Smooth muscle cell (in vitro differentiated cells): ENCODE results near the gene DRAXIN. TPM values are rescaled to one million over a fixed set of nuclear protein-coding genes. Genes with fewer than 3 reads are reported as not detected.

Experiments used
- DNase-seq: peaks from one replicate; lab custom pipeline; 2025; ENCODE audit not compliant: unreplicated experiment; lab: John Stamatoyannopoulos, UW
- H2AFZ ChIP-seq: fragments of 200-600 bp; sonication (generic); 2 replicates; pipeline ENCODE4 v1.6.0; 2016; ENCODE audit warnings: antibody characterized with exemption, low read depth, mild to moderate bottlenecking
- H3F3A ChIP-seq: fragments of 200-600 bp; sonication (generic); 2 replicates; pipeline ENCODE4 v1.6.0; 2017; ENCODE audit warnings: antibody characterized with exemption, low read depth
- H3K27ac ChIP-seq: fragments of 200-600 bp; sonication (generic); 2 replicates; pipeline ENCODE4 v1.5.1; 2016; ENCODE audit warnings: low read depth, mild to moderate bottlenecking
- H3K27me3 ChIP-seq: fragments of 200-600 bp; sonication (generic); 2 replicates; pipeline ENCODE4 v1.6.1; 2016; ENCODE audit warnings: low read depth, mild to moderate bottlenecking
- H3K36me3 ChIP-seq: fragments of 200-600 bp; sonication (generic); 2 replicates; pipeline ENCODE4 v1.5.1; 2016; ENCODE audit warnings: low read depth
- H3K4me1 ChIP-seq: fragments of 200-600 bp; sonication (generic); 2 replicates; pipeline ENCODE4 v1.5.1; 2016; ENCODE audit warnings: low read depth
- H3K4me2 ChIP-seq: fragments of 200-600 bp; sonication (generic); 2 replicates; pipeline ENCODE4 v1.6.0; 2016; ENCODE audit warnings: mild to moderate bottlenecking
- H3K4me3 ChIP-seq: fragments of 200-600 bp; sonication (generic); 2 replicates; pipeline ENCODE4 v1.5.1; 2016; ENCODE audit warnings: mild to moderate bottlenecking
- H3K79me2 ChIP-seq: fragments of 200-600 bp; sonication (generic); 2 replicates; pipeline ENCODE4 v1.6.0; 2016; ENCODE audit warnings: low read depth, mild to moderate bottlenecking
- H3K9ac ChIP-seq: fragments of 200-600 bp; sonication (generic); 2 replicates; pipeline ENCODE4 v1.6.0; 2016; ENCODE audit warnings: low read depth
- H3K9me3 ChIP-seq: fragments of 200-600 bp; sonication (generic); replicated peaks from 2 replicates; pipeline ENCODE4 v1.5.1; 2016; ENCODE audit warnings: low read depth
- H4K20me1 ChIP-seq: fragments of 200-600 bp; sonication (generic); 2 replicates; pipeline ENCODE4 v1.6.0; 2016; ENCODE audit warnings: low read depth
- WGBS: methylation state at CpG from one replicate; pipeline ENCODE4 v1.1.7; 2016; ENCODE audit warnings: low lambda C conversion rate; 5-methylcytosine and 5-hydroxymethylcytosine counted together
- polyA plus RNA-seq: library from polyadenylated mRNA; unstranded; fragments of >200 nt; fragmentation: Nextera tagmentation; extraction: Ambion mirVana; gene quantifications from 2 replicates; pipeline ENCODE4 v1.2.1, GENCODE V29; 2016
- total RNA-seq: library from RNA; depleted of rRNA; stranded (reverse); fragments of >200 nt; gene quantifications from 2 replicates; pipeline ENCODE4 v1.2.3, GENCODE V29; 2014
- TF ChIP-seq, protein P1 (sequence below): fragments of 200-600 bp; sonication (generic); IDR thresholded peaks from 2 replicates; pipeline ENCODE4 v1.5.1; 2017; ENCODE audit warnings: borderline replicate concordance, mild to moderate bottlenecking, antibody characterized with exemption; ENCODE audit not compliant: insufficient read depth, poor library complexity, severe bottlenecking

The DRAXIN gene
- total and polyA plus RNA-seq, 2 experiments from 2014 or later: 0.09 to 0.15 TPM

DNA sequence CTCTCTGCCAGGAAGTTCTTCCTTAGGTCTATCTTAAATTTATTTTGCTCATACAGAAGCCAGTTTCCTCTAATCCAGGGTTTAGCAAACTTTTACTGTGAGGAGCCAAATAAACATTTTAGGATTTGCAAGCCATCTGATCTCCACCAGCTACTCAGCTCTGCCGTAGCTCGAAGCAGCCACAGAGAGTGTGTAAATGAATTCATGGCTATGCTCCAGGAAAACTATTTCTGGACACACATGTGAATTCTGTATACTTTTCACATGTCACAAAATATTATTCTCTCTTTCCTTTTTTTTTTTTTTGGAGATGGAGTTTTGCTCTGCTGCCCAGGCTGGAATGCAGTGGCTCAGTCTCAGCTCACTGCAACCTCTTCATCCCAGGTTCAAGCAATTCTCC lies 31.0 kb downstream of the DRAXIN start:
- no peak overlapping the region for H3K27ac ChIP-seq
- no peaks in the 10 kb centered on the region for H3K79me2 ChIP-seq
- no peak for DNase-seq
- WGBS: 38% methylated on average over 2 of the region's 2 CpGs
- no peak overlapping the region for H2AFZ ChIP-seq
- H3K27me3 ChIP-seq: no peaks in the 10 kb centered on the region
- H3K36me3 ChIP-seq: no peaks in the 10 kb centered on the region
- H3K9me3 ChIP-seq: no peaks in the 10 kb centered on the region
- H3K4me3 ChIP-seq: no peak overlapping the region
- TF ChIP-seq, protein P1, sequence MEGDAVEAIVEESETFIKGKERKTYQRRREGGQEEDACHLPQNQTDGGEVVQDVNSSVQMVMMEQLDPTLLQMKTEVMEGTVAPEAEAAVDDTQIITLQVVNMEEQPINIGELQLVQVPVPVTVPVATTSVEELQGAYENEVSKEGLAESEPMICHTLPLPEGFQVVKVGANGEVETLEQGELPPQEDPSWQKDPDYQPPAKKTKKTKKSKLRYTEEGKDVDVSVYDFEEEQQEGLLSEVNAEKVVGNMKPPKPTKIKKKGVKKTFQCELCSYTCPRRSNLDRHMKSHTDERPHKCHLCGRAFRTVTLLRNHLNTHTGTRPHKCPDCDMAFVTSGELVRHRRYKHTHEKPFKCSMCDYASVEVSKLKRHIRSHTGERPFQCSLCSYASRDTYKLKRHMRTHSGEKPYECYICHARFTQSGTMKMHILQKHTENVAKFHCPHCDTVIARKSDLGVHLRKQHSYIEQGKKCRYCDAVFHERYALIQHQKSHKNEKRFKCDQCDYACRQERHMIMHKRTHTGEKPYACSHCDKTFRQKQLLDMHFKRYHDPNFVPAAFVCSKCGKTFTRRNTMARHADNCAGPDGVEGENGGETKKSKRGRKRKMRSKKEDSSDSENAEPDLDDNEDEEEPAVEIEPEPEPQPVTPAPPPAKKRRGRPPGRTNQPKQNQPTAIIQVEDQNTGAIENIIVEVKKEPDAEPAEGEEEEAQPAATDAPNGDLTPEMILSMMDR: no peak
- H3K4me1 ChIP-seq: no peaks in the 10 kb centered on the region
- no peaks in the 10 kb centered on the region for H4K20me1 ChIP-seq
- no peak overlapping the region for H3K9ac ChIP-seq
- no peaks in the 10 kb centered on the region for H3F3A ChIP-seq
- H3K4me2 ChIP-seq: no peak overlapping the region

DNA sequence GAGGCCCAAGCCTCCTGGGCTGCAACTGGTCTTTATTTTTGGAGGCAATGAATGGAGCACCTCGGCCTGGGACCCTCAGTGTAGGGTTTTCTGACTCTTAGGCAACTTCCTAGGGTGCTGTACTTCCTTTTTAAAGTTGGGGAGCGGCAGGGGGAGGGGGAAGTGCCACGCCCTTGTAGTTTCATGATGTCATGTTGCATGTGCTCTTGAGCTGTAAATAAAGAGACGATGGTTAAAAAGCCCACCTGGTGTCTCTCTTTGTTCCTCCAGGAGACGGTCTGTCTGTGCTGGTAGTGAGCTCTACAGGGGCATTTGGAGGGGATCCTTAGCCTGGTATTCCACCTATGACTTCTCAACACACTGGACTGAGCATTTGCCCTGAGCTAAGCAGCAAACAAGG lies 34.1 kb downstream of the DRAXIN start:
- TF ChIP-seq, protein P1: no peak
- H3K27ac ChIP-seq: no peak overlapping the region
- no peak overlapping the region for H3K4me3 ChIP-seq
- H3K79me2 ChIP-seq: no peaks in the 10 kb centered on the region
- no peaks in the 10 kb centered on the region for H3K36me3 ChIP-seq
- H3K9ac ChIP-seq: no peak overlapping the region
- no peaks in the 10 kb centered on the region for H3F3A ChIP-seq
- DNase-seq: no peak
- WGBS: 83% methylated on average over 5 of the region's 5 CpGs
- peaks cover 5% of the 10 kb centered on the region for H3K4me1 ChIP-seq
- no peaks in the 10 kb centered on the region for H3K9me3 ChIP-seq
- H3K27me3 ChIP-seq: no peaks in the 10 kb centered on the region
- no peak overlapping the region for H2AFZ ChIP-seq
- H3K4me2 ChIP-seq: no peak overlapping the region
- H4K20me1 ChIP-seq: no peaks in the 10 kb centered on the region

DNA sequence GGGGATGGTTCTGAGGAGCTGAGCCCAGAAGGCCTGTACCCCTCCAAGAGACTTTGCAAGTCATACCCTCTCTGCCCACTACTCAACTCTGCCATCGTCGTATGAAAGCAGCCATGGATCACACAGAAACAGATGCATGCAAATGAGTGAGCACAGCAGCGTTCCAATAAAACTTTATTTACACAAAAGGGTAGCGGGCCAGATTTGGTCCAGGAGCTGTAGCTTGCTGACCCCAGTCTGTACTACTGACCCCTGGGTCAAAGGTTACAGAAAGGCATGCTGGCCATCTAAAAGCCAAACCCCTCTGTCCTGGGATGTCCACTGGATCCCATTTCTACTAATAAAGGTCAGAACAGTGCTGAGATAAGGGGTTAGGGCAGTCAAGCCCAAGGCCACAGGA lies 35.6 kb downstream of the DRAXIN start:
- peaks cover 9% of the 10 kb centered on the region for H3K4me1 ChIP-seq
- H3K4me2 ChIP-seq: no peak overlapping the region
- H4K20me1 ChIP-seq: no peaks in the 10 kb centered on the region
- H3K9me3 ChIP-seq: no peaks in the 10 kb centered on the region
- H3K79me2 ChIP-seq: no peaks in the 10 kb centered on the region
- DNase-seq: no peak
- no peaks in the 10 kb centered on the region for H3K27me3 ChIP-seq
- no peaks in the 10 kb centered on the region for H3F3A ChIP-seq
- no peak overlapping the region for H2AFZ ChIP-seq
- no peaks in the 10 kb centered on the region for H3K36me3 ChIP-seq
- no peak overlapping the region for H3K27ac ChIP-seq
- TF ChIP-seq, protein P1: no peak
- H3K9ac ChIP-seq: no peak overlapping the region
- WGBS: 98% methylated on average over 4 of the region's 4 CpGs
- H3K4me3 ChIP-seq: no peak overlapping the region

DNA sequence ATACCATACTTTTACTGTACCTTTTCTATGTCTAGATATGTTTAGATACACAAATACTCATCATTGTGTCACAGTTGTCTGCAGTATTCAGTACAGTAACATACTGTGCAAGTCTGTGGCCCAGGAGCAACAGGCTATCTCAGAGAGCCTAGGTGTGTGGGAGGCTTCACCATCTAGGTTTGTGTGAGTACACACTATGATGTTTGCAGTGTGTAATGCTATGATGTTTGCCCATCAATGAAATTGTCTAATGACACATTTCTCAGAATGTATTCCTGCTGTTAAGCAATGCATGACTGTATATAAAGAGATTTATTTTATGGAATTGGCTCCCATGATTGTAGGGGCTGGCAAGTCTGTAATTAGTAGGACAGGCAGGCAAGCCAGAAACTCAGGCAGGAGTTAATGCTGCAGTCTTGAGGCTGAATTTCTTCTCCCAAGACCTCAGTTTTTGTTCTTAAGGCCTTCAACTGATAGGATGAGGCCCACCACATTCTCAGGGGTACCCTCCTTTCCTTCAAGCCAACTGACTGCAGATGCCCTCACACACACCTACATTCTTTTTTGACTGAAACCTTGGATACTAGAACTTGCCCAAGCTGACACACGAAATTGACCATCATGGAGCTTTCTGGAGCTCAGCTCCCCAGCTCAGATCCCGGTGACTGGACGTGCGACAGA lies 36.8 kb downstream of the DRAXIN start:
- no peak for DNase-seq

More for the DNA sequence above, 36.8 kb downstream of the DRAXIN start:
- WGBS: 96% methylated on average over 4 of the region's 4 CpGs
- Histone ChIP-seq H3F3A (no peaks in the 10 kb centered on the region), H3K4me3 (no peak overlapping the region), H3K4me2 (no peak overlapping the region), H3K27me3 (no peaks in the 10 kb centered on the region), H3K9ac (no peak overlapping the region), H4K20me1 (no peaks in the 10 kb centered on the region), H2AFZ (no peak overlapping the region), H3K9me3 (no peaks in the 10 kb centered on the region), H3K79me2 (no peaks in the 10 kb centered on the region), H3K36me3 (no peaks in the 10 kb centered on the region), H3K27ac (no peak overlapping the region), H3K4me1 (peaks cover 13% of the 10 kb centered on the region)
- TF ChIP-seq, protein P1: no peak
